HCT116 (cell line): ENCODE measurements around the gene UGT1A9. TPM values are rescaled to one million over a fixed set of nuclear protein-coding genes. Genes with fewer than 3 reads are reported as not detected.

Experiments
- ATAC-seq: fragments of 200-7000 bp; cut with Tn5 transposase; 2 replicates; pipeline ENCODE4 v1.9.1; 2020; ENCODE audit warnings: mild to moderate bottlenecking, moderate library complexity
- BruUV-seq: library from RNA; stranded (reverse); fragments of 400-500 nt; replicated peaks from 2 replicates; lab custom pipeline; 2021; lab: Mats Ljungman, UMichigan
- CTCF ChIA-PET: fragments of 300-600 bp; sonication (Branson Sonifier 250); formaldehyde crosslinking; loops from one replicate; lab custom pipeline; 2021; ENCODE audit warnings: antibody characterized with exemption; lab: Charles Lee
- POLR2A ChIA-PET: fragments of 300-600, 350-600 bp; sonication (Branson Sonifier 250); formaldehyde crosslinking; loops from one replicate; lab custom pipeline; 2021; ENCODE audit warnings: antibody characterized with exemption; lab: Charles Lee
- RAD21 ChIA-PET, 2 experiments: fragments of 300-600 bp; sonication (Branson Sonifier 250); formaldehyde crosslinking; loops; one replicate each; lab custom pipeline; 2023; ENCODE audit warnings: low total read pairs in 2 of 2; ENCODE audit not compliant: uncharacterized antibody in 2 of 2, unreplicated experiment in 2 of 2, low non-redundant PET in 1 of 2; lab: Charles Lee
- DNase-seq: peaks from one replicate; pipeline ENCODE4 v3.0.0-alpha.2; 2010; ENCODE audit warnings: low read depth, low spot score
- H2AFZ ChIP-seq: fragments of 200-600 bp; shearing (Covaris generic), sonication (generic); 2 replicates; pipeline ENCODE4 v1.6.1; 2017; ENCODE audit warnings: low read depth, mixed run types, mixed read lengths, antibody characterized with exemption, low read length; ENCODE audit not compliant: poor library complexity, severe bottlenecking
- H3K27ac ChIP-seq: 2 replicates; pipeline ENCODE4 v1.5.1; 2012; ENCODE audit warnings: low read depth, low read length
- H3K27me3 ChIP-seq: fragments of 200-600 bp; sonication (generic); 2 replicates; pipeline ENCODE4 v1.6.1; 2016; ENCODE audit warnings: mixed run types, low read length, mixed read lengths; ENCODE audit not compliant: insufficient read depth
- H3K36me3 ChIP-seq, 2 experiments: fragments of 200-500 bp in 1 of 2; fragments of 200-600 bp in 1 of 2; sonication (Bioruptor generic) in 1 of 2; sonication (generic) in 1 of 2; 2 replicates each; pipeline versions ENCODE4 v1.5.1 to v1.6.1; 2014 to 2016; ENCODE audit warnings: low read length in 2 of 2, inconsistent platforms in 1 of 2, mixed read lengths in 1 of 2, mixed run types in 1 of 2; ENCODE audit not compliant: insufficient read depth in 2 of 2, control insufficient read depth in 1 of 2
- H3K4me1 ChIP-seq, 2 experiments: fragments of 200-600 bp in 1 of 2; sonication (generic) in 1 of 2; 2 replicates each; pipeline versions ENCODE4 v1.5.1 to v1.6.1; 2012 to 2017; ENCODE audit warnings: low read length in 2 of 2, inconsistent platforms in 1 of 2, mild to moderate bottlenecking in 1 of 2, mixed read lengths in 1 of 2, mixed run types in 1 of 2, moderate library complexity in 1 of 2; ENCODE audit not compliant: insufficient read depth in 2 of 2, control insufficient read depth in 1 of 2
- H3K4me2 ChIP-seq: fragments of 200-600 bp; sonication (generic); 2 replicates; pipeline ENCODE4 v1.6.1; 2017; ENCODE audit warnings: mixed run types, low read length, mixed read lengths
- H3K4me3 ChIP-seq, 2 experiments: fragments of 200-600 bp in 1 of 2; sonication (generic) in 1 of 2; replicated peaks in 1 of 2; 2 replicates each; pipeline ENCODE4 v1.5.1; 2011 to 2016; ENCODE audit warnings: low read length in 2 of 2, control low read depth in 1 of 2, low read depth in 1 of 2, mild to moderate bottlenecking in 1 of 2, mixed read lengths in 1 of 2, mixed run types in 1 of 2
- H3K79me2 ChIP-seq: fragments of 200-600 bp; sonication (generic); 2 replicates; pipeline ENCODE4 v1.6.1; 2017; ENCODE audit warnings: mild to moderate bottlenecking, mixed run types, low read length, moderate library complexity, mixed read lengths; ENCODE audit not compliant: insufficient read depth
- H3K9ac ChIP-seq: fragments of 200-600 bp; sonication (generic); 2 replicates; pipeline ENCODE4 v1.6.1; 2016; ENCODE audit warnings: low read length, mixed read lengths
- H3K9me2 ChIP-seq: fragments of 200-600 bp; sonication (generic), shearing (Covaris generic); 2 replicates; pipeline ENCODE4 v1.6.1; 2017; ENCODE audit warnings: mixed run types, mild to moderate bottlenecking, moderate library complexity; ENCODE audit not compliant: insufficient read depth
- H3K9me3 ChIP-seq, 2 experiments: fragments of 200-500 bp in 1 of 2; fragments of 200-600 bp in 1 of 2; sonication (Bioruptor generic) in 1 of 2; sonication (generic) in 1 of 2; 2 replicates each; pipeline ENCODE4 v1.6.1; 2014 to 2017; ENCODE audit warnings: low read length in 2 of 2, mixed read lengths in 2 of 2, inconsistent platforms in 1 of 2, low read depth in 1 of 2, mild to moderate bottlenecking in 1 of 2, mixed run types in 1 of 2, moderate library complexity in 1 of 2; ENCODE audit not compliant: control insufficient read depth in 1 of 2, insufficient read depth in 1 of 2
- H4K20me1 ChIP-seq: fragments of 200-600 bp; sonication (generic), shearing (Covaris generic); 2 replicates; pipeline ENCODE4 v1.6.1; 2017; ENCODE audit warnings: mixed run types, mild to moderate bottlenecking, moderate library complexity; ENCODE audit not compliant: insufficient read depth
- CBX3 ChIP-seq: IDR thresholded peaks from 2 replicates; pipeline ENCODE4 v1.6.1; 2012; ENCODE audit warnings: low read depth
- EGR1 ChIP-seq: IDR thresholded peaks from 2 replicates; pipeline ENCODE4 v1.6.1; 2012; ENCODE audit warnings: low read depth
- POLR2A ChIP-seq: IDR thresholded peaks from 2 replicates; pipeline ENCODE4 v1.7.0; 2011; ENCODE audit warnings: borderline replicate concordance; ENCODE audit not compliant: insufficient read depth, insufficient read length; ENCODE audit errors: extremely low read depth
- POLR2AphosphoS5 ChIP-seq: IDR thresholded peaks from 2 replicates; pipeline ENCODE4 v1.6.1; 2011; ENCODE audit warnings: mild to moderate bottlenecking, low read depth, low read length, moderate library complexity
- RAD21 ChIP-seq: IDR thresholded peaks from 2 replicates; pipeline ENCODE4 v1.6.1; 2012; ENCODE audit warnings: low read depth, mild to moderate bottlenecking
- SIN3A ChIP-seq: IDR thresholded peaks from 2 replicates; pipeline ENCODE4 v1.6.1; 2012; ENCODE audit warnings: low read depth
- SP1 ChIP-seq: IDR thresholded peaks from 2 replicates; pipeline ENCODE4 v1.6.1; 2012; ENCODE audit warnings: low read depth
- SRF ChIP-seq: IDR thresholded peaks from 2 replicates; pipeline ENCODE4 v1.6.1; 2012; ENCODE audit warnings: low read depth
- YY1 ChIP-seq: IDR thresholded peaks from 2 replicates; pipeline ENCODE4 v1.6.1; 2011; ENCODE audit warnings: low read length, low read depth, moderate library complexity, mild to moderate bottlenecking; ENCODE audit not compliant: insufficient replicate concordance; ENCODE audit errors: extremely low read depth
- ZFX ChIP-seq: fragments of 450-650 bp; IDR thresholded peaks from 2 replicates; pipeline ENCODE4 v1.6.1; 2017
- intact Hi-C: fragments of 100-400 bp; cut with micrococcal nuclease; formaldehyde crosslinking; loops from 2 replicates; pipeline ENCODE4 v1.10.0; 2022
- total RNA-seq: library from RNA; stranded (reverse); gene quantifications from one replicate; pipeline ENCODE4 v1.2.1, GENCODE V29; 2021; ENCODE audit not compliant: unreplicated experiment
- TF ChIP-seq, protein P1 (sequence below): IDR thresholded peaks from 2 replicates; pipeline ENCODE4 v1.6.1; 2012
- TF ChIP-seq, protein P2 (sequence below): IDR thresholded peaks from 2 replicates; pipeline ENCODE4 v1.6.1; 2012
- TF ChIP-seq, protein P3 (sequence below): IDR thresholded peaks from 2 replicates; pipeline ENCODE4 v1.6.1; 2012; ENCODE audit warnings: low read depth
- TF ChIP-seq, protein P4 (sequence below): IDR thresholded peaks from 2 replicates; pipeline ENCODE4 v1.6.1; 2011; ENCODE audit warnings: mild to moderate bottlenecking, low read length, moderate library complexity; ENCODE audit not compliant: insufficient replicate concordance; ENCODE audit errors: extremely low read depth

Gene UGT1A9
- total RNA-seq, 1 experiment from 2014 or later, result not detected

DNA sequence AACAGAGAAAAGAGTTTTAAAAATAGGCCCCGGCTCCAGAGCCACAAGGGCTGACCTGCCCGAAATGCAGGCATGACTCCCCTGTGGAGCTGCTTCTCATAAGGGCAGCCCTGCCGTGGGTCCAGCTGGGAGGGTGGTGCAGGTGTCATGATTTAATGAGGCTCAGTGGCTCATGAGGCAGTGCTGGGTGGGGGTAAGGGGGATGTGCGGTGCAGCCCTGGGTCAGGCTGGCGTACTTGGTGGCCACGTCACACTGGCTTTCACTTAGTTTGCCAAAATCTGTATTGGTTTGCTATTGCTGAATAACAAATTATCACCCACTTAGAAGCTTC lies 149.0 kb downstream of the UGT1A9 start (continued):
- no peak for TF ChIP-seq SIN3A
- TF ChIP-seq, protein P1, sequence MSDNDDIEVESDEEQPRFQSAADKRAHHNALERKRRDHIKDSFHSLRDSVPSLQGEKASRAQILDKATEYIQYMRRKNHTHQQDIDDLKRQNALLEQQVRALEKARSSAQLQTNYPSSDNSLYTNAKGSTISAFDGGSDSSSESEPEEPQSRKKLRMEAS, result no peak
- no peak for TF ChIP-seq CBX3
- TF ChIP-seq, all 23 proteins: peak for 0

DNA sequence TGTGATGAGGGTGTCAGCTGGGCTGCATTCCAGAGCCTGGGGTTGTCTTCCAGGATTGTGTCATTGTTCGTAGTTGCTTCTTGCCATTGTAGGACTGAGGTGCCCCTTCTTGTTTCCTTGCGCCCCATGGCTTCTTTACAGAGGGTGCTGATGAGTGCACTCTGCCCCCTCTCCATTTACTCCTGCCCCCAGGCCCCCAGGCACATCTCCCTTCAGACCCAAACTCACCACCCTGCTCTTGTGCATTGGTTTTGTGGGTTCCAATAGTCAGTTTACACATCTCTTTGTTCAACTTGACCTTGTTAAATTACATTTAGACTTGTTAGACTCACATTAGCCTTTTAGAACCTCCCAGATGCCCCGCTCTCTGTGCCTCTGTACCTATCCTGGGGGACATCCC lies 149.5 kb downstream of the UGT1A9 start:
- no peak for DNase-seq
- intact Hi-C loops, result no loop called here

More for the DNA sequence above, 149.5 kb downstream of the UGT1A9 start:
- TF ChIP-seq SRF (no peak), POLR2A (no peak), RAD21 (no peak), SIN3A (no peak), POLR2AphosphoS5 (no peak), CBX3 (no peak), ZFX (no peak), SP1 (no peak), YY1 (no peak), EGR1 (no peak)
- TF ChIP-seq, protein P2, sequence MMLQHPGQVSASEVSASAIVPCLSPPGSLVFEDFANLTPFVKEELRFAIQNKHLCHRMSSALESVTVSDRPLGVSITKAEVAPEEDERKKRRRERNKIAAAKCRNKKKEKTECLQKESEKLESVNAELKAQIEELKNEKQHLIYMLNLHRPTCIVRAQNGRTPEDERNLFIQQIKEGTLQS, result no peak
- TF ChIP-seq, protein P3, sequence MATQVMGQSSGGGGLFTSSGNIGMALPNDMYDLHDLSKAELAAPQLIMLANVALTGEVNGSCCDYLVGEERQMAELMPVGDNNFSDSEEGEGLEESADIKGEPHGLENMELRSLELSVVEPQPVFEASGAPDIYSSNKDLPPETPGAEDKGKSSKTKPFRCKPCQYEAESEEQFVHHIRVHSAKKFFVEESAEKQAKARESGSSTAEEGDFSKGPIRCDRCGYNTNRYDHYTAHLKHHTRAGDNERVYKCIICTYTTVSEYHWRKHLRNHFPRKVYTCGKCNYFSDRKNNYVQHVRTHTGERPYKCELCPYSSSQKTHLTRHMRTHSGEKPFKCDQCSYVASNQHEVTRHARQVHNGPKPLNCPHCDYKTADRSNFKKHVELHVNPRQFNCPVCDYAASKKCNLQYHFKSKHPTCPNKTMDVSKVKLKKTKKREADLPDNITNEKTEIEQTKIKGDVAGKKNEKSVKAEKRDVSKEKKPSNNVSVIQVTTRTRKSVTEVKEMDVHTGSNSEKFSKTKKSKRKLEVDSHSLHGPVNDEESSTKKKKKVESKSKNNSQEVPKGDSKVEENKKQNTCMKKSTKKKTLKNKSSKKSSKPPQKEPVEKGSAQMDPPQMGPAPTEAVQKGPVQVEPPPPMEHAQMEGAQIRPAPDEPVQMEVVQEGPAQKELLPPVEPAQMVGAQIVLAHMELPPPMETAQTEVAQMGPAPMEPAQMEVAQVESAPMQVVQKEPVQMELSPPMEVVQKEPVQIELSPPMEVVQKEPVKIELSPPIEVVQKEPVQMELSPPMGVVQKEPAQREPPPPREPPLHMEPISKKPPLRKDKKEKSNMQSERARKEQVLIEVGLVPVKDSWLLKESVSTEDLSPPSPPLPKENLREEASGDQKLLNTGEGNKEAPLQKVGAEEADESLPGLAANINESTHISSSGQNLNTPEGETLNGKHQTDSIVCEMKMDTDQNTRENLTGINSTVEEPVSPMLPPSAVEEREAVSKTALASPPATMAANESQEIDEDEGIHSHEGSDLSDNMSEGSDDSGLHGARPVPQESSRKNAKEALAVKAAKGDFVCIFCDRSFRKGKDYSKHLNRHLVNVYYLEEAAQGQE, result no peak
- TF ChIP-seq, protein P4, sequence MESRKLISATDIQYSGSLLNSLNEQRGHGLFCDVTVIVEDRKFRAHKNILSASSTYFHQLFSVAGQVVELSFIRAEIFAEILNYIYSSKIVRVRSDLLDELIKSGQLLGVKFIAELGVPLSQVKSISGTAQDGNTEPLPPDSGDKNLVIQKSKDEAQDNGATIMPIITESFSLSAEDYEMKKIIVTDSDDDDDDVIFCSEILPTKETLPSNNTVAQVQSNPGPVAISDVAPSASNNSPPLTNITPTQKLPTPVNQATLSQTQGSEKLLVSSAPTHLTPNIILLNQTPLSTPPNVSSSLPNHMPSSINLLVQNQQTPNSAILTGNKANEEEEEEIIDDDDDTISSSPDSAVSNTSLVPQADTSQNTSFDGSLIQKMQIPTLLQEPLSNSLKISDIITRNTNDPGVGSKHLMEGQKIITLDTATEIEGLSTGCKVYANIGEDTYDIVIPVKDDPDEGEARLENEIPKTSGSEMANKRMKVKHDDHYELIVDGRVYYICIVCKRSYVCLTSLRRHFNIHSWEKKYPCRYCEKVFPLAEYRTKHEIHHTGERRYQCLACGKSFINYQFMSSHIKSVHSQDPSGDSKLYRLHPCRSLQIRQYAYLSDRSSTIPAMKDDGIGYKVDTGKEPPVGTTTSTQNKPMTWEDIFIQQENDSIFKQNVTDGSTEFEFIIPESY, result no peak
- Histone ChIP-seq H3K4me2 (no peak overlapping the region), H3K27ac (no peak overlapping the region), H3K79me2 (no peaks in the 10 kb centered on the region), H3K27me3 (no peaks in the 10 kb centered on the region), H3K4me3 (no peak overlapping the region), H3K4me1 (no peaks in the 10 kb centered on the region), H3K9me2 (no peaks in the 10 kb centered on the region), H2AFZ (no peak overlapping the region), H4K20me1 (no peaks in the 10 kb centered on the region), H3K9ac (no peak overlapping the region), H3K36me3 (no peaks in the 10 kb centered on the region), H3K9me3 (no peaks in the 10 kb centered on the region)
- no peak for ATAC-seq
- BruUV-seq, result no TSS peak
- CTCF ChIA-PET, result no interaction called here
- RAD21 ChIA-PET, result no interaction called here
- POLR2A ChIA-PET, result no interaction called here
